ENCODE measurements around the gene ARHGEF4. TPM values are rescaled to one million over a fixed set of nuclear protein-coding genes. Genes with fewer than 3 reads are reported as not detected.
"Not testable (repeated sequence)": the region's sequence is repeated elsewhere in the genome, so short reads cannot be mapped to it uniquely, and the experiment has no call there.

ARHGEF4 gene
- total and polyA plus RNA-seq, 2 donors from 2014 or later: 0.90 to 0.94 TPM

DNA sequence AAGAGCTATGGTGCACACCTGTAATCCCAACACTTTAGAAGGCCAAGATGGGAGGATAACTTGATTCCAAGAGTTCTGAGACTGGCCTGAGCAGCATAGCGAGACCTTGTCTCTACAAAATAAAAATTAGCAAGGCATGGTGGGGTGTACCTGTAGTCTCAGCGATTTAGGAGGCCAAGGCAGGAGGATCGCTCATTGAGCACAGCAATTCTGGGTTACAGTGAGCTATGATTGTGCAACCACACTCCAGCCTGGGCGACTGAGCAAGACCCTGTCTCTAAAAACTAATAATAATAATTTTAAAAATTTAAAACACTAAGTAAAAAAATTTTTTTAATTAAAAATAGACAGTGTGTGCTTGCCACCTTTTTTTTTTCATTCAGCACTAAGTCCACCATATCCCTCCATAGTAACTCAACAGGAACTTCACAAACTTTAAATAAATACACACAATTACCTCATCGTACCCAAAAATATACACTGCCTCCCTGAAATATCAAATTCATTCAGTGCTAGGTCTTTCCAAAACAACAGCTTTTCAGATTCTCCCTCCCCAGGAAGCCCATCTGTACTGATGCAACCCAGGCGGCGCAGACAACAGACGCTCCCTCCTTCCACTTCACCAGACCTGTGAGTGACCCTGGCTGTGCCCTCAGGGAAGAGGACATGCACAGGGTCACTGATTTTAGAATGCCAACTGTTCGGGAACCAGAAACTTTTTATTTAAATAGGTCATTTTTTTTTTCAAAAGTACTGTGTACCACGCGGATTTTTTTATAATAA is 227.0 kb downstream of the ARHGEF4 start:
- TF ChIP-seq, protein P1, sequence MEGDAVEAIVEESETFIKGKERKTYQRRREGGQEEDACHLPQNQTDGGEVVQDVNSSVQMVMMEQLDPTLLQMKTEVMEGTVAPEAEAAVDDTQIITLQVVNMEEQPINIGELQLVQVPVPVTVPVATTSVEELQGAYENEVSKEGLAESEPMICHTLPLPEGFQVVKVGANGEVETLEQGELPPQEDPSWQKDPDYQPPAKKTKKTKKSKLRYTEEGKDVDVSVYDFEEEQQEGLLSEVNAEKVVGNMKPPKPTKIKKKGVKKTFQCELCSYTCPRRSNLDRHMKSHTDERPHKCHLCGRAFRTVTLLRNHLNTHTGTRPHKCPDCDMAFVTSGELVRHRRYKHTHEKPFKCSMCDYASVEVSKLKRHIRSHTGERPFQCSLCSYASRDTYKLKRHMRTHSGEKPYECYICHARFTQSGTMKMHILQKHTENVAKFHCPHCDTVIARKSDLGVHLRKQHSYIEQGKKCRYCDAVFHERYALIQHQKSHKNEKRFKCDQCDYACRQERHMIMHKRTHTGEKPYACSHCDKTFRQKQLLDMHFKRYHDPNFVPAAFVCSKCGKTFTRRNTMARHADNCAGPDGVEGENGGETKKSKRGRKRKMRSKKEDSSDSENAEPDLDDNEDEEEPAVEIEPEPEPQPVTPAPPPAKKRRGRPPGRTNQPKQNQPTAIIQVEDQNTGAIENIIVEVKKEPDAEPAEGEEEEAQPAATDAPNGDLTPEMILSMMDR (IDR thresholded peaks at IDR 0.05; ENCODE audit: borderline replicate concordance, extremely low read depth, insufficient read depth): no peak
- Histone ChIP-seq H3K4me3 (ENCODE audit: low read length in 3 of 3) (no peak overlapping the region), H3K27me3 (ENCODE audit: control insufficient read depth, insufficient read depth, low read length) (no peaks in the 10 kb centered on the region), H3K36me3 (ENCODE audit: control insufficient read depth in 2 of 3, insufficient read depth in 3 of 3, low read length in 3 of 3) (peaks cover 0 to 16% (median 3%) of the 10 kb centered on the region in 3 donors), H3K9ac (ENCODE audit: low read length in 3 of 3) (no peak overlapping the region), H3K27ac (ENCODE audit: low read depth in 2 of 2, low read length in 2 of 2) (no peak overlapping the region), H3K4me1 (ENCODE audit: control insufficient read depth in 2 of 3, insufficient read depth in 2 of 3, low read depth in 1 of 3, low read length in 3 of 3) (peaks cover 0 to 25% (median 17%) of the 10 kb centered on the region in 3 donors), H3K9me3 (ENCODE audit: control insufficient read depth in 2 of 3, insufficient read depth in 1 of 3, low read length in 3 of 3) (no peaks in the 10 kb centered on the region)
- intact Hi-C loops (cut with DNase I): no loop called here
- FAIRE-seq: no peak
- no peak for DNase-seq

DNA sequence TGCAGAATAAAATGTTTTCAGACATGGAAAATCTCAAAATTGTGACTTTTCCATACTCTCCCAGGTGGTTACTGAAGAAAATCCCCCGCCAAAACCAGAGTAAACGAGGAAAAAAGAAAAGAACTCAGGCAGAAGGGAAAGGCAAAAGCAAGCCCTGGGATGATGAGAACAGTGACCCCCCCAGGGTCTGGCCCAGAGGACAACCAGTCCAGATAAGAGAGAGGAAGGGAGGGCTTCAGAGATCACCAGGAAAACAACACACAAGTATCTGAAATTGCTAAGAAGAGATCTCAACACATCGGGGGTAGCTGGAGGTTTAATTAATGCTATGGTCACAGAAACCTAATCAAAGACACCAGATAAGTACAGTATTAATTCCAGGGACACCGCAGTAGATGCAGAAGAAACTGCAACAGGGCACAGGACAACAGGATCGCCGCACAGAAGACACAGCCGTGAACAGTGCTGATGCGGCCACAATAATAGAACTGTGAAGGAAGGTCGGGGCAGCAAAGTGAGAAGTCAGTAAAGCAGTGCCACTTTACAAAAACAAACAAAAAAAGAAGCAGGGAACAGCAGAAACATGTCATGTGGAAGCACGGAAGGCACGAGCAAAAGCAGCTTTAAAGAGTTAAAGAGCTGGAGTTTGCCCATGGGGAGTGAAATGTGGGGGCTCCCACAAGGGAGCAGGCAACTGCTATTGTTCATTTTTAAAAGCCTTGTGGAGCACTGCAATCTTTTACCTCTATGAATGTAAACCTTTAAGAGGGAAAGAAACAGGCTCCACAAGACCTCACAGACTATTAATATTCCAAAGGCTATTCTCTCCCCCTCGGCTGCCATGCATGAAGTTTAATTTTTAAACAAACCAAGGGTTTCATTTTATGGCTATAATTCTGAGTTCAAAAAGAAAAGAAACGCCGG is 228.1 kb downstream of the ARHGEF4 start:
- Histone ChIP-seq H3K9me3 (ENCODE audit: control insufficient read depth in 2 of 3, insufficient read depth in 1 of 3, low read length in 3 of 3) (no peaks in the 10 kb centered on the region), H3K4me3 (ENCODE audit: low read length in 3 of 3) (peak overlapping the region; percentile 20 to 40 (median 34)), H3K27ac (ENCODE audit: low read depth in 2 of 2, low read length in 2 of 2) (peak overlapping the region; percentile 3 to 13), H3K4me1 (ENCODE audit: control insufficient read depth in 2 of 3, insufficient read depth in 2 of 3, low read depth in 1 of 3, low read length in 3 of 3) (peaks cover 0 to 25% (median 17%) of the 10 kb centered on the region in 3 donors), H3K9ac (ENCODE audit: low read length in 3 of 3) (peak overlapping the region in 1 of 3 donors; percentile 42), H3K27me3 (ENCODE audit: control insufficient read depth, insufficient read depth, low read length) (no peaks in the 10 kb centered on the region), H3K36me3 (ENCODE audit: control insufficient read depth in 2 of 3, insufficient read depth in 3 of 3, low read length in 3 of 3) (peaks cover 2 to 10% (median 3%) of the 10 kb centered on the region in 3 donors)
- DNase-seq (peak in 2 of 5 donors; percentile 63 to 66), FAIRE-seq (no peak)
- intact Hi-C loops (cut with DNase I): no loop called here
- TF ChIP-seq, protein P1 (IDR thresholded peaks at IDR 0.05; ENCODE audit: borderline replicate concordance, extremely low read depth, insufficient read depth): no peak

DNA sequence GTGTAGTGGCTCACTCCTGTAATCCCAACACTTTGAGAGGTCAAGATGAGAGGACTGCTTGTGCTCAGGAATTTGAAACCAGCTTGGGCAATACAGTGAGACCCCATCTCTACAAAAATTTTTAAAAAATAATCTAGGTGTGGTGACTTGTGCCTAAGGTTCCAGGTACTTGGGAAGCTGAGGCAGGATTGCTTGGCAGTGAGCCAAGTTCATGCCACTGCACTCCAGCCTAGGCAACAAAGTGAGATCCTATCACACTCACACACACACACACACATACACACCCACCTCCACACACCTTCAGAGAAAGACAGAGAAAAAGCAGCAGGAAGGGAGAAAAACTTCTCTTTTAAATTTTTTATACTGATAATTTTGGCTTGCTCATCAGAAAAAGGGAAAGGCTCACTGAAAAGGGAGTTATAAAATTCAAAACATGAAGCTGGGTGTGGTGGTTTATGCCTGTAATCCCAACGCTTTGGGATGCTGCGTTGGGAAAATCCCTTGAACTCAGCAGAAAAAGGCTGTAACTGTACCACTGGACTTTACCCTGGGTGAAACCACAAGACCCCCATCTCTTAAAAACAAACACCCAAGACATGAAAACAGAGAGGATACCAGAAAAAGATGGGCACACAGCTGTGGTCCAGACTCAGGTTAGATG is 230.9 kb downstream of the ARHGEF4 start:
- TF ChIP-seq, protein P1 (IDR thresholded peaks at IDR 0.05; ENCODE audit: borderline replicate concordance, extremely low read depth, insufficient read depth): no peak
- FAIRE-seq (no peak), DNase-seq (no peak)
- Histone ChIP-seq H3K36me3 (ENCODE audit: control insufficient read depth in 2 of 3, insufficient read depth in 3 of 3, low read length in 3 of 3) (peaks cover 8 to 18% (median 12%) of the 10 kb centered on the region in 3 donors), H3K4me1 (ENCODE audit: control insufficient read depth in 2 of 3, insufficient read depth in 2 of 3, low read depth in 1 of 3, low read length in 3 of 3) (peaks cover 0 to 20% (median 12%) of the 10 kb centered on the region in 3 donors), H3K27ac (ENCODE audit: low read depth in 2 of 2, low read length in 2 of 2) (no peak overlapping the region), H3K9me3 (ENCODE audit: control insufficient read depth in 2 of 3, insufficient read depth in 1 of 3, low read length in 3 of 3) (no peaks in the 10 kb centered on the region), H3K4me3 (ENCODE audit: low read length in 3 of 3) (no peak overlapping the region), H3K9ac (ENCODE audit: low read length in 3 of 3) (no peak overlapping the region), H3K27me3 (ENCODE audit: control insufficient read depth, insufficient read depth, low read length) (no peaks in the 10 kb centered on the region)
- intact Hi-C loops (cut with DNase I): no loop called here

DNA sequence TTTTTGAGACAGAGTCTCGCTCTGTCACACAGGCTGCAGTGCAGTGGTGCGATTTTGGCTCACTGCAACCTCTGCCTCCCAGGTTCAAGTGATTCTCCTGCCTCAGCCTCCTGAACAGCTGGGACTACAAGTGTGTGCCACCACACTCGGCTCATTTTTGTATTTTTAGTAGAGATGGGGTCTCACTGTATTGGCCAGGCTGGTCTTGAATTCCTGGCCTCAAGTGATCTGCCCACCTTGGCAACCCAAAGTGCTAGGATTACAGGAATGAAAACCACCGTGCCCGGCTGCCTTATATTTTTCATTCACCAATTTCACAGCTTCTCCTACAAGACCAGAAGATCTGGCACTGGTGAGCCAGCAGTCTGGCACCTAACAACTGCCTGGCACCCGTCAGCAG is 231.5 kb downstream of the ARHGEF4 start:
- H3K27me3 ChIP-seq (ENCODE audit: control insufficient read depth, insufficient read depth, low read length); H3K9ac ChIP-seq (ENCODE audit: low read length in 3 of 3); H3K27ac ChIP-seq (ENCODE audit: low read depth in 2 of 2, low read length in 2 of 2); FAIRE-seq; intact Hi-C loops (cut with DNase I); H3K9me3 ChIP-seq (ENCODE audit: control insufficient read depth in 2 of 3, insufficient read depth in 1 of 3, low read length in 3 of 3); H3K4me3 ChIP-seq (ENCODE audit: low read length in 3 of 3); DNase-seq: not testable (repeated sequence)
- peaks cover 8 to 16% (median 12%) of the 10 kb centered on the region in 3 donors for H3K36me3 ChIP-seq (ENCODE audit: control insufficient read depth in 2 of 3, insufficient read depth in 3 of 3, low read length in 3 of 3)
- peaks cover 0 to 20% (median 10%) of the 10 kb centered on the region in 3 donors for H3K4me1 ChIP-seq (ENCODE audit: control insufficient read depth in 2 of 3, insufficient read depth in 2 of 3, low read depth in 1 of 3, low read length in 3 of 3)

DNA sequence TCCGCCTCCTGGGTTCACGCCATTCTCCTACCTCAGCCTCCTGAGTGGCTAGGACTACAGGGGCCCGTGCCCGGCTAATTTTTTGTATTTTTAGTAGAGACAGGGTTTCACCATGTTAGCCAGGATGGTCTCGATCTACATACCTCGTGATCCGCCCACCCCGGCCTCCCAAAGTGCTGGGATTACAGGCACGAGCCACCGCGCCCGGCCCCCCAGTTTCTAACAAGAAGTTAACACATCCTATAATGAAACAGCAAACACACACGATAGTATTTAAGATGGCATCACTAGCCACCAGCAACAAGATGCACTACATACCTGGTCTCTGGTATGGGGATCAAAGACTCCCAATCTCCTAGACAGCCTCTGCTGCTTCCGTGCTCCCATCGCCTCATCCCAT is 238.9 kb downstream of the ARHGEF4 start:
- H3K4me1 ChIP-seq (ENCODE audit: control insufficient read depth in 2 of 3, insufficient read depth in 2 of 3, low read depth in 1 of 3, low read length in 3 of 3); H3K9ac ChIP-seq (ENCODE audit: low read length in 3 of 3); H3K27me3 ChIP-seq (ENCODE audit: control insufficient read depth, insufficient read depth, low read length); H3K9me3 ChIP-seq (ENCODE audit: control insufficient read depth in 2 of 3, insufficient read depth in 1 of 3, low read length in 3 of 3); H3K27ac ChIP-seq (ENCODE audit: low read depth in 2 of 2, low read length in 2 of 2); FAIRE-seq; intact Hi-C loops (cut with DNase I); DNase-seq; H3K4me3 ChIP-seq (ENCODE audit: low read length in 3 of 3): not testable (repeated sequence)
- peaks cover 7 to 22% (median 16%) of the 10 kb centered on the region in 3 donors for H3K36me3 ChIP-seq (ENCODE audit: control insufficient read depth in 2 of 3, insufficient read depth in 3 of 3, low read length in 3 of 3)

Measured in kidney (tissue), 14 donors.